Endothelial cell of umbilical vein (primary cell): ENCODE results near the gene SLC25A26. TPM values are rescaled to one million over a fixed set of nuclear protein-coding genes. Genes with fewer than 3 reads are reported as not detected.

Experiments
- BruUV-seq: library from RNA; stranded (reverse); fragments of 400-500 nt; replicated peaks from 2 replicates; lab custom pipeline; 2021; lab: Mats Ljungman, UMichigan
- CTCF ChIA-PET: fragments of 300-600, 350-600 bp; sonication (Branson Sonifier 250); formaldehyde crosslinking; loops from one replicate; lab custom pipeline; 2021; ENCODE audit warnings: antibody characterized with exemption, inconsistent platforms; lab: Charles Lee
- POLR2A ChIA-PET: fragments of 300-600, 350-600 bp; sonication (Branson Sonifier 250); formaldehyde crosslinking; loops from one replicate; lab custom pipeline; 2021; ENCODE audit warnings: antibody characterized with exemption, inconsistent platforms; lab: Charles Lee
- DNase-seq: peaks from one replicate; pipeline ENCODE4 v3.0.0-alpha.2; 2011; ENCODE audit warnings: low read depth, low spot score
- FAIRE-seq: peaks from 2 replicates; lab custom pipeline; 2011; peaks lifted over from hg19 to GRCh38; lab: Jason Lieb, UNC
- H2AFZ ChIP-seq: 2 replicates; pipeline ENCODE4 v1.6.0; 2012; ENCODE audit warnings: low read depth, low read length, control low read depth, inconsistent platforms
- H3K27ac ChIP-seq: 2 replicates; pipeline ENCODE4 v1.5.1; 2011; ENCODE audit warnings: low read depth, mild to moderate bottlenecking, control low read depth, low read length, moderate library complexity; ENCODE audit not compliant: insufficient read depth
- H3K27me3 ChIP-seq, 2 experiments: 2 replicates each; pipeline versions ENCODE4 v1.6.0 to v1.6.1; 2011; ENCODE audit warnings: low read length in 2 of 2, mixed read lengths in 1 of 2; ENCODE audit not compliant: control insufficient read depth in 2 of 2, insufficient read depth in 2 of 2
- H3K36me3 ChIP-seq, 2 experiments: 2 replicates in 1 of 2; 3 replicates in 1 of 2; pipeline ENCODE4 v1.5.1; 2011; ENCODE audit warnings: low read length in 2 of 2, mild to moderate bottlenecking in 1 of 2, moderate library complexity in 1 of 2; ENCODE audit not compliant: control insufficient read depth in 2 of 2, insufficient read depth in 2 of 2; ENCODE audit errors: extremely low read depth in 1 of 2
- H3K4me1 ChIP-seq: 3 replicates; pipeline ENCODE4 v1.5.1; 2011; ENCODE audit warnings: mild to moderate bottlenecking, low read length; ENCODE audit not compliant: control insufficient read depth, insufficient read depth; ENCODE audit errors: extremely low read depth
- H3K4me2 ChIP-seq: 2 replicates; pipeline ENCODE4 v1.6.1; 2011; ENCODE audit warnings: low read length, control low read depth, mixed read lengths; ENCODE audit not compliant: insufficient read depth
- H3K4me3 ChIP-seq, 3 experiments: fragments of 200-600 bp in 1 of 3; sonication (generic), shearing (Covaris generic) in 1 of 3; replicated peaks in 1 of 3; 2 replicates each; pipeline ENCODE4 v1.5.1; 2011 to 2016; ENCODE audit warnings: control low read depth in 3 of 3, low read length in 3 of 3, mild to moderate bottlenecking in 2 of 3, inconsistent platforms in 1 of 3, low read depth in 1 of 3, moderate library complexity in 1 of 3; ENCODE audit not compliant: insufficient read depth in 1 of 3
- H3K79me2 ChIP-seq: 2 replicates; pipeline ENCODE4 v1.6.0; 2012; ENCODE audit warnings: low read length, inconsistent platforms; ENCODE audit not compliant: control insufficient read depth, insufficient read depth
- H3K9ac ChIP-seq: replicated peaks from 2 replicates; pipeline ENCODE3; 2011; ENCODE audit warnings: low read length, control low read depth; ENCODE audit not compliant: insufficient read depth; ENCODE audit errors: extremely low read depth
- H3K9me1 ChIP-seq: replicated peaks from 3 replicates; pipeline ENCODE4 v1.6.0; 2011; ENCODE audit warnings: mild to moderate bottlenecking, low read length; ENCODE audit not compliant: control insufficient read depth, insufficient read depth; ENCODE audit errors: extremely low read depth
- H3K9me3 ChIP-seq: replicated peaks from 2 replicates; pipeline ENCODE4 v1.5.1; 2012; ENCODE audit warnings: low read length, inconsistent platforms; ENCODE audit not compliant: control insufficient read depth, insufficient read depth
- H4K20me1 ChIP-seq: replicated peaks from 2 replicates; pipeline ENCODE3; 2011; ENCODE audit warnings: mild to moderate bottlenecking, low read length; ENCODE audit not compliant: control insufficient read depth, insufficient read depth; ENCODE audit errors: extremely low read depth
- EZH2 ChIP-seq: IDR thresholded peaks from 2 replicates; pipeline ENCODE4 v1.6.1; 2012; ENCODE audit warnings: borderline replicate concordance, low read depth, mild to moderate bottlenecking, moderate library complexity, low read length, inconsistent platforms; ENCODE audit not compliant: severe bottlenecking
- FOS ChIP-seq: IDR thresholded peaks from 2 replicates; pipeline ENCODE4 v1.6.1; 2011; ENCODE audit warnings: mild to moderate bottlenecking, low read length, moderate library complexity, borderline replicate concordance; ENCODE audit not compliant: insufficient read depth
- GATA2 ChIP-seq: IDR thresholded peaks from 2 replicates; pipeline ENCODE4 v1.7.0; 2011; ENCODE audit warnings: low read depth, mild to moderate bottlenecking, moderate library complexity, mixed read lengths, low read length; ENCODE audit not compliant: insufficient read length, insufficient read depth
- JUN ChIP-seq: IDR thresholded peaks from 2 replicates; pipeline ENCODE4 v1.6.1; 2011; ENCODE audit warnings: borderline replicate concordance, low read depth; ENCODE audit not compliant: insufficient read length, insufficient read depth
- MYC ChIP-seq: IDR thresholded peaks from one replicate; pipeline ENCODE4 v1.6.1; 2011; ENCODE audit warnings: mild to moderate bottlenecking, low read depth, low read length
- POLR2A ChIP-seq: IDR thresholded peaks from 2 replicates; pipeline ENCODE4 v1.6.1; 2012; ENCODE audit warnings: low read depth, mild to moderate bottlenecking, control low read depth, low read length
- POLR2AphosphoS5 ChIP-seq: IDR thresholded peaks from 2 replicates; pipeline ENCODE4 v1.6.1; 2012; ENCODE audit warnings: low read depth, mild to moderate bottlenecking, control low read depth, low read length, moderate library complexity; ENCODE audit not compliant: insufficient read depth
- dilution Hi-C: fragments of 300-500 bp; cut with MboI; formaldehyde crosslinking; loops from one replicate; pipeline ENCODE4 v1.15.0; 2019; ENCODE audit warnings: low sequenced_read_pairs; ENCODE audit not compliant: extremely low pct_ligation_motif_present
- intact Hi-C: fragments of 100-400 bp; cut with micrococcal nuclease; formaldehyde crosslinking; loops from one replicate; pipeline ENCODE4 v1.10.0; 2022
- polyA plus RNA-seq, 4 experiments: library from polyadenylated mRNA; depleted of rRNA in 3 of 4; stranded (reverse) in 3 of 4; unstranded in 1 of 4; fragments of >200 nt; gene quantifications; 2 replicates each; pipeline versions ENCODE4 v1.2.1 to v1.2.3, GENCODE V29; 2011 to 2012; ENCODE audit warnings: missing spikeins in 1 of 4
- total RNA-seq: library from RNA; stranded (reverse); gene quantifications from 2 replicates; pipeline ENCODE4 v1.2.3, GENCODE V29; 2021
- TF ChIP-seq, protein P1 (sequence below): IDR thresholded peaks from 2 replicates; pipeline ENCODE4 v1.6.1; 2011; ENCODE audit not compliant: insufficient read depth, insufficient read length
- TF ChIP-seq, protein P2 (sequence below), 2 donors: IDR thresholded peaks; 1 replicate in 1 of 2; 2 replicates in 1 of 2; pipeline ENCODE4 v1.5.1; 2011; ENCODE audit warnings: low read length in 2 of 2, mild to moderate bottlenecking in 2 of 2, moderate library complexity in 2 of 2, control low read depth in 1 of 2, inconsistent platforms in 1 of 2, low read depth in 1 of 2; ENCODE audit not compliant: insufficient read depth in 1 of 2; ENCODE audit errors: extremely low read depth in 1 of 2

The SLC25A26 gene
- total and polyA plus RNA-seq, 2 donors (not counting 3 experiments of a cell fraction or from before 2014, with no cell fraction given): 11.8 to 23.5 TPM

DNA sequence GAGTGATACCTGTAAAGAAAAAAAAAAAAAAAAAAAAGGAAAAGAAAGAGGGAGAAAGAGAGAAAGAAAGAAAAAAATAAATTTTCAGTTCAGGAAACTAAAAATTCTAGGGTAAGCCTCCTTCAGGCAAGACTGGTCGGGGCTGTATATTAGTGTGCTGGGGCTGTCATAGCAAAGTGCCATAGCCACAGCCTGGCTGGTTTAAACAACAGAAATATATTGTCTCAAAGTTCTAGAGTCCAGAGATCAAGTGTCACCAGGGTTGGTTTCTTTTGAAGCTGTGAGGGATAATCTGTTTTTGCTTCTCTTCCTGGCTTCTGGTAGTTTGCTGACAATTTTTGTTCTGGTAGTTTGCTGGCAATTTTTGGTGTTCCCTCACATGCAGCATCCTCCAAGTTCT lies 48.4 kb upstream of the SLC25A26 start:
- Histone ChIP-seq H3K79me2 (no peaks in the 10 kb centered on the region), H4K20me1 (no peaks in the 10 kb centered on the region), H3K9me3 (no peaks in the 10 kb centered on the region), H3K9me1 (no peaks in the 10 kb centered on the region), H3K27ac (no peak overlapping the region), H3K27me3 (peaks cover 3 to 5% of the 10 kb centered on the region in 2 experiments), H3K4me1 (no peaks in the 10 kb centered on the region), H3K36me3 (no peaks in the 10 kb centered on the region), H3K4me3 (no peak overlapping the region), H2AFZ (no peak overlapping the region), H3K9ac (no peak overlapping the region), H3K4me2 (no peak overlapping the region)
- DNase-seq (no peak), FAIRE-seq (no peak)
- BruUV-seq: no TSS peak
- TF ChIP-seq MYC (no peak), POLR2A (no peak), GATA2 (no peak), FOS (no peak), POLR2AphosphoS5 (no peak), JUN (no peak), EZH2 (no peak)
- TF ChIP-seq, protein P1, sequence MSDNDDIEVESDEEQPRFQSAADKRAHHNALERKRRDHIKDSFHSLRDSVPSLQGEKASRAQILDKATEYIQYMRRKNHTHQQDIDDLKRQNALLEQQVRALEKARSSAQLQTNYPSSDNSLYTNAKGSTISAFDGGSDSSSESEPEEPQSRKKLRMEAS: no peak
- TF ChIP-seq, protein P2, sequence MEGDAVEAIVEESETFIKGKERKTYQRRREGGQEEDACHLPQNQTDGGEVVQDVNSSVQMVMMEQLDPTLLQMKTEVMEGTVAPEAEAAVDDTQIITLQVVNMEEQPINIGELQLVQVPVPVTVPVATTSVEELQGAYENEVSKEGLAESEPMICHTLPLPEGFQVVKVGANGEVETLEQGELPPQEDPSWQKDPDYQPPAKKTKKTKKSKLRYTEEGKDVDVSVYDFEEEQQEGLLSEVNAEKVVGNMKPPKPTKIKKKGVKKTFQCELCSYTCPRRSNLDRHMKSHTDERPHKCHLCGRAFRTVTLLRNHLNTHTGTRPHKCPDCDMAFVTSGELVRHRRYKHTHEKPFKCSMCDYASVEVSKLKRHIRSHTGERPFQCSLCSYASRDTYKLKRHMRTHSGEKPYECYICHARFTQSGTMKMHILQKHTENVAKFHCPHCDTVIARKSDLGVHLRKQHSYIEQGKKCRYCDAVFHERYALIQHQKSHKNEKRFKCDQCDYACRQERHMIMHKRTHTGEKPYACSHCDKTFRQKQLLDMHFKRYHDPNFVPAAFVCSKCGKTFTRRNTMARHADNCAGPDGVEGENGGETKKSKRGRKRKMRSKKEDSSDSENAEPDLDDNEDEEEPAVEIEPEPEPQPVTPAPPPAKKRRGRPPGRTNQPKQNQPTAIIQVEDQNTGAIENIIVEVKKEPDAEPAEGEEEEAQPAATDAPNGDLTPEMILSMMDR (IDR thresholded peaks at IDR 0.05; ENCODE audit: extremely low read depth in 1 of 2, insufficient read depth in 1 of 2, low read depth in 1 of 2, low read length in 2 of 2): no peak
- intact Hi-C loops (no loop called here), dilution Hi-C loops (no loop called here)
- ChIA-PET CTCF (interaction anchor here (1.3 kb wide), 1 partner anchor 21 kb away, joined by 3 read pairs; no protein-coding TSS in a partner anchor), POLR2A (no interaction called here)
